ENCODE measurements around the gene KRT23. TPM values are rescaled to one million over a fixed set of nuclear protein-coding genes. Genes with fewer than 3 reads are reported as not detected.

The KRT23 gene
- total RNA-seq, 2 donors from 2014 or later, result not detected

GRCh38 chr17:40951011-40951622, 13.7 kb upstream of the KRT23 start:
- Mint-ChIP-seq H3K4me1 (peaks cover 2% of the 10 kb centered on the region), H3K27ac (no peak overlapping the region), H3K4me3 (no peak overlapping the region), H3K27me3 (ENCODE audit: insufficient read depth) (peaks cover 78% of the 10 kb centered on the region), H3K36me3 (ENCODE audit: low read depth) (no peaks in the 10 kb centered on the region), H3K9me3 (no peaks in the 10 kb centered on the region)
- Histone ChIP-seq H3K36me3 (ENCODE audit: control insufficient read depth, insufficient read depth, low read length) (no peaks in the 10 kb centered on the region), H3K27ac (ENCODE audit: low read depth, low read length) (no peak overlapping the region), H3K9me3 (ENCODE audit: control insufficient read depth, low read length) (no peaks in the 10 kb centered on the region), H3K4me3 (ENCODE audit: low read length) (no peak overlapping the region), H3K27me3 (ENCODE audit: control insufficient read depth, insufficient read depth, low read length, poor library complexity, severe bottlenecking) (peaks cover 91% of the 10 kb centered on the region), H3K9ac (ENCODE audit: extremely low read depth, low read length, poor library complexity, severe bottlenecking) (no peak overlapping the region), H3K4me1 (ENCODE audit: control insufficient read depth, insufficient read depth, low read length) (no peaks in the 10 kb centered on the region)
- no peak for DNase-seq
- no peak for TF ChIP-seq CTCF (conservative IDR thresholded peaks at IDR 0.05)
- WGBS, 2 experiments (ENCODE audit: insufficient coverage in 1 of 2, insufficient read length in 1 of 2), result 97 to 100% methylated on average over 2 of the region's 2 CpGs

- Histone ChIP-seq H3K9me3 (ENCODE audit: control insufficient read depth, low read length) (no peaks in the 10 kb centered on the region), H3K27me3 (ENCODE audit: control insufficient read depth, insufficient read depth, low read length, poor library complexity, severe bottlenecking) (peaks cover 95% of the 10 kb centered on the region), H3K36me3 (ENCODE audit: control insufficient read depth, insufficient read depth, low read length) (no peaks in the 10 kb centered on the region), H3K4me3 (ENCODE audit: low read length) (no peak overlapping the region), H3K4me1 (ENCODE audit: control insufficient read depth, insufficient read depth, low read length) (no peaks in the 10 kb centered on the region), H3K27ac (ENCODE audit: low read depth, low read length) (no peak overlapping the region), H3K9ac (ENCODE audit: extremely low read depth, low read length, poor library complexity, severe bottlenecking) (no peak overlapping the region)
- Mint-ChIP-seq H3K4me1 (peaks cover 5% of the 10 kb centered on the region), H3K27me3 (ENCODE audit: insufficient read depth) (peaks cover 86% of the 10 kb centered on the region), H3K36me3 (ENCODE audit: low read depth) (no peaks in the 10 kb centered on the region), H3K9me3 (no peaks in the 10 kb centered on the region), H3K4me3 (no peak overlapping the region), H3K27ac (no peak overlapping the region)
- WGBS, 2 experiments (ENCODE audit: insufficient coverage in 1 of 2, insufficient read length in 1 of 2), result 89 to 97% methylated on average over 4 to 7 of the region's 7 CpGs
- TF ChIP-seq CTCF (conservative IDR thresholded peaks at IDR 0.05), result no peak
- DNase-seq, result no peak
Measured at GRCh38 chr17:40950176-40950575, 12.7 kb upstream of the KRT23 start.

- Mint-ChIP-seq H3K4me1 (peaks cover 11% of the 10 kb centered on the region), H3K4me3 (no peak overlapping the region), H3K9me3 (no peaks in the 10 kb centered on the region), H3K27me3 (ENCODE audit: insufficient read depth) (peaks cover 86% of the 10 kb centered on the region), H3K27ac (no peak overlapping the region), H3K36me3 (ENCODE audit: low read depth) (no peaks in the 10 kb centered on the region)
- no peak for DNase-seq
- Histone ChIP-seq H3K9me3 (ENCODE audit: control insufficient read depth, low read length) (no peaks in the 10 kb centered on the region), H3K4me3 (ENCODE audit: low read length) (no peak overlapping the region), H3K4me1 (ENCODE audit: control insufficient read depth, insufficient read depth, low read length) (no peaks in the 10 kb centered on the region), H3K9ac (ENCODE audit: extremely low read depth, low read length, poor library complexity, severe bottlenecking) (no peak overlapping the region), H3K27ac (ENCODE audit: low read depth, low read length) (no peak overlapping the region), H3K27me3 (ENCODE audit: control insufficient read depth, insufficient read depth, low read length, poor library complexity, severe bottlenecking) (peaks cover 92% of the 10 kb centered on the region), H3K36me3 (ENCODE audit: control insufficient read depth, insufficient read depth, low read length) (no peaks in the 10 kb centered on the region)
- WGBS, 2 experiments (ENCODE audit: insufficient coverage in 1 of 2, insufficient read length in 1 of 2), result 87 to 91% methylated on average over 9 to 10 of the region's 10 CpGs
- TF ChIP-seq CTCF (conservative IDR thresholded peaks at IDR 0.05), result no peak
Measured at GRCh38 chr17:40949418-40949817, 12.0 kb upstream of the KRT23 start.

Measured in endodermal cell (in vitro differentiated cells).